Glutamatergic neuron (in vitro differentiated cells): ENCODE data around the gene FAAH2. TPM values are rescaled to one million over a fixed set of nuclear protein-coding genes. Genes with fewer than 3 reads are reported as not detected.

ENCODE experiments used
- DNase-seq: peaks from one replicate; pipeline ENCODE4 v3.0.0; 2022
- H3K27ac Mint-ChIP-seq: one replicate; pipeline ENCODE4 v1.8.0; 2020; ENCODE audit warnings: mild to moderate bottlenecking, mixed read lengths, inconsistent platforms; ENCODE audit not compliant: unreplicated experiment
- H3K27me3 Mint-ChIP-seq: one replicate; pipeline ENCODE4 v1.8.0; 2020; ENCODE audit warnings: mild to moderate bottlenecking, moderate library complexity, mixed read lengths, inconsistent platforms; ENCODE audit not compliant: unreplicated experiment
- H3K36me3 Mint-ChIP-seq: one replicate; pipeline ENCODE4 v1.8.0; 2020; ENCODE audit warnings: mild to moderate bottlenecking, mixed read lengths, inconsistent platforms; ENCODE audit not compliant: unreplicated experiment
- H3K4me1 Mint-ChIP-seq: one replicate; pipeline ENCODE4 v1.8.0; 2020; ENCODE audit warnings: mild to moderate bottlenecking, low read depth, mixed read lengths, inconsistent platforms; ENCODE audit not compliant: unreplicated experiment
- H3K4me3 Mint-ChIP-seq: one replicate; pipeline ENCODE4 v1.8.0; 2020; ENCODE audit warnings: mild to moderate bottlenecking, mixed read lengths, inconsistent platforms; ENCODE audit not compliant: unreplicated experiment
- H3K9me3 Mint-ChIP-seq: one replicate; pipeline ENCODE4 v1.8.0; 2020; ENCODE audit warnings: mild to moderate bottlenecking, moderate library complexity, mixed read lengths, inconsistent platforms; ENCODE audit not compliant: unreplicated experiment
- total RNA-seq: library from RNA; stranded (reverse); fragmentation: NEBNext Ultra II Directional; extraction: Animal tissue kit (Norgen Biotek cat#: 25700); gene quantifications from one replicate; pipeline ENCODE4 v1.2.1, GENCODE V29; 2021; ENCODE audit not compliant: unreplicated experiment
- TF ChIP-seq, protein P1 (sequence below): fragments of 200-600 bp; sonication (generic); IDR thresholded peaks from one replicate; pipeline ENCODE4 v1.5.0; 2021; ENCODE audit not compliant: partially characterized antibody, unreplicated experiment

Gene FAAH2
- total RNA-seq, 1 donor from 2014 or later: 1.8 TPM

DNA sequence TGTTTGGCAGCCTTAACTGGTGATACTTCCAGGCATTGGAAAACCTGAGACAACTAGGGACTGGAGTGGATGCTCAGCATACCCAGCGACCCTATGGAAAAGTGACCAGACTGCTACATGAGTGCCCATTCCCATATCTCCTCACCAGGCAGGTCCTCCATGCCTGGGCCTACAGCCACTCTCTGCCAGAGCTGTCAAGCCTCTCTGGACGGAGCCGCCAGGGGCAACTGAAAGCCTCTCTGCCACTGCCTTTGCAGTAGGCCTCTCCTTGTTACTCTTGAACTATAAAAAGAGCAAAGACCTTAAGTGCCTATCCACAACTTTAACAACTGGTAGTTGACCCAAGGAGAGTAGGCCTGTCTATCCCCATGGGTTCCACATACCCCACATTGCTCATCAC is 20.2 kb upstream of the FAAH2 start:
- TF ChIP-seq, protein P1, sequence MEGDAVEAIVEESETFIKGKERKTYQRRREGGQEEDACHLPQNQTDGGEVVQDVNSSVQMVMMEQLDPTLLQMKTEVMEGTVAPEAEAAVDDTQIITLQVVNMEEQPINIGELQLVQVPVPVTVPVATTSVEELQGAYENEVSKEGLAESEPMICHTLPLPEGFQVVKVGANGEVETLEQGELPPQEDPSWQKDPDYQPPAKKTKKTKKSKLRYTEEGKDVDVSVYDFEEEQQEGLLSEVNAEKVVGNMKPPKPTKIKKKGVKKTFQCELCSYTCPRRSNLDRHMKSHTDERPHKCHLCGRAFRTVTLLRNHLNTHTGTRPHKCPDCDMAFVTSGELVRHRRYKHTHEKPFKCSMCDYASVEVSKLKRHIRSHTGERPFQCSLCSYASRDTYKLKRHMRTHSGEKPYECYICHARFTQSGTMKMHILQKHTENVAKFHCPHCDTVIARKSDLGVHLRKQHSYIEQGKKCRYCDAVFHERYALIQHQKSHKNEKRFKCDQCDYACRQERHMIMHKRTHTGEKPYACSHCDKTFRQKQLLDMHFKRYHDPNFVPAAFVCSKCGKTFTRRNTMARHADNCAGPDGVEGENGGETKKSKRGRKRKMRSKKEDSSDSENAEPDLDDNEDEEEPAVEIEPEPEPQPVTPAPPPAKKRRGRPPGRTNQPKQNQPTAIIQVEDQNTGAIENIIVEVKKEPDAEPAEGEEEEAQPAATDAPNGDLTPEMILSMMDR: no peak
- Mint-ChIP-seq H3K4me1 (no peaks in the 10 kb centered on the region), H3K36me3 (no peaks in the 10 kb centered on the region), H3K27ac (no peak overlapping the region), H3K27me3 (no peaks in the 10 kb centered on the region), H3K9me3 (peaks cover 2% of the 10 kb centered on the region), H3K4me3 (no peak overlapping the region)
- no peak for DNase-seq

DNA sequence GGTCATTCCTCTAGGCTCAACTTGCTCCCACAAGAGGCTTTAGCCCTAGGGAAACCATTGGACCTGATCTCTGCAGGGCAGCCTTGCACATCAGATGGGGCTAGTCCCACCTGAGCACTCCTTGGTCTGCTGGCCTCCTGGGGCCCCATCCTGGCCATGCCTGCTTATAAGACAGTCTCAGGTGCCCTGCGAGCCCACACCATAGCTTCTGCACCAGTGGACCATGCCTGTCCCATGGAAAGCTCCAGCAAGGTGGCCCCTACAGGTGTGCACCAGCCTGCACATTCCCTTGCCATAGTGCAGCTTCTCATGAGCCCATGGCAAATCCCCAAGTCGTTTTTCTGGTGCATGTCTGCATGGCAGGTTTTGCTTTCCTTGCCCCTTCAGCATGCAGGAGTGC is 19.6 kb upstream of the FAAH2 start:
- Mint-ChIP-seq H3K27me3 (no peaks in the 10 kb centered on the region), H3K9me3 (peaks cover 2% of the 10 kb centered on the region), H3K27ac (no peak overlapping the region), H3K4me1 (no peaks in the 10 kb centered on the region), H3K36me3 (no peaks in the 10 kb centered on the region), H3K4me3 (no peak overlapping the region)
- TF ChIP-seq, protein P1: no peak
- DNase-seq: no peak

DNA sequence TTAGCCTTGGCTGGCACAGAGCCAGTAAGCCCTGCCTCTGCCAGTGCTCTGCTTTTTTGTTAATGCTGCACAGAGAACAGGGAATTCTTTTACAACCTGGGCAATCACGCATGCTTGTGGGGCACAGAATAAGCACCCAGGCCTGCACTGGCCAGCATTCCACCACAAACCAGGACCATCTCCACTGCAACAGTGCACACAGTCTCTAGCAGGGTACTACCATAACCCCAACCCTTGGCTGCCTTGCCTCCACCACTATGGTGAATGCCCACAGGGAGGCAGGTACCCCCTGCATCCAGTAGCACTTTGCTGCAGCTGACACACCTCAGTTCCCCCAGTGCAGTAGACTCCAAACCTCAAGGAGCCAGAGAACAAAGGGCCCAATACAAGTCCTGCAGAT is 19.2 kb upstream of the FAAH2 start:
- Mint-ChIP-seq H3K9me3 (peaks cover 2% of the 10 kb centered on the region), H3K27me3 (no peaks in the 10 kb centered on the region), H3K27ac (no peak overlapping the region), H3K4me1 (no peaks in the 10 kb centered on the region), H3K4me3 (no peak overlapping the region), H3K36me3 (no peaks in the 10 kb centered on the region)
- DNase-seq: no peak
- TF ChIP-seq, protein P1: no peak

DNA sequence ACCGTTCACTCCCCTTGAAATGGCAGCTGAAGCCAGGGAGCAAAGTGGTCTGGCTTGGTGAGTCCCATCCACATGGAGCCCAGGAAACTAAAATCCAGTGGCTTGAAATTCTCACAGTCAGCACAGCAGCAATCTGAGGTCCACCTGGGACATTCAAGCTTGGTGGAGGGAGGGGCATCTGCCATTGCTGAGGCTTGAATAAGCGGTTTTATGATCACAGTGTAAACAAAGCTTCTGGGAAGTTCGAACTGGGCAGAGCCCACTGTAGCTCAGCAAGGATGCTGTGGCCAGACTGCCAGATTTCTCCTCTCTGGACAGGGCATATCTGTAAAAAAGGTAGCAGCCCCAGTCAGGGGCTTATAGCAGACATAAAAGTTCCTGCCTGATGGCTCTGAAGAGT is 15.5 kb upstream of the FAAH2 start:
- peaks cover 4% of the 10 kb centered on the region for H3K9me3 Mint-ChIP-seq
- TF ChIP-seq, protein P1: no peak
- no peaks in the 10 kb centered on the region for H3K36me3 Mint-ChIP-seq
- no peak for DNase-seq
- H3K27ac Mint-ChIP-seq: no peak overlapping the region
- no peaks in the 10 kb centered on the region for H3K4me1 Mint-ChIP-seq
- no peak overlapping the region for H3K4me3 Mint-ChIP-seq
- H3K27me3 Mint-ChIP-seq: no peaks in the 10 kb centered on the region

DNA sequence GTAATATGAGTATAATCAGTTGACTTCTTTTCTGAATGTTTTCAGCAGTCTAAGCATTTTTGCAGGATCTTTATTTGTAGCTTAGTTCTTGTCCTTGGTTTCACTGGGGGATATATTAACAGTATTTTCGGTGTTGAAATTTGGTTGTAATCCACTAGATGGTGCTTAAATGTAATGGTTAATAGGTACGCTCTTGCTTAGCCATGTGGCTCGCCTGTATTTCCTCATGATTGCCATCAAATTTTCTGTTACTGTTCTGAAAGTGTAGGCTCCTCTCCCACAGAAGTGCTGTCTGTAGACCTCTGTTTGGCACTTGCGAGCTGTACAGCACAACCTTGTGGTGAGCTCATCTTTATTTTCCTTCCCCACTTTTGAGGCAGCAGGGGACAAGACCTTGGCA is 3.9 kb upstream of the FAAH2 start:
- no peaks in the 10 kb centered on the region for H3K4me1 Mint-ChIP-seq
- no peak overlapping the region for H3K27ac Mint-ChIP-seq
- DNase-seq: no peak
- no peaks in the 10 kb centered on the region for H3K9me3 Mint-ChIP-seq
- no peaks in the 10 kb centered on the region for H3K36me3 Mint-ChIP-seq
- no peak overlapping the region for H3K4me3 Mint-ChIP-seq
- H3K27me3 Mint-ChIP-seq: no peaks in the 10 kb centered on the region
- TF ChIP-seq, protein P1: no peak
